PC-3 (cell line): ENCODE measurements around the gene IRF8. TPM values are rescaled to one million over a fixed set of nuclear protein-coding genes. Genes with fewer than 3 reads are reported as not detected.

Source experiments
- ATAC-seq: fragments of 200-7000 bp; cut with Tn5 transposase; 2 replicates; pipeline ENCODE4 v1.9.1; 2020; ENCODE audit warnings: mild to moderate bottlenecking, moderate library complexity
- BruUV-seq: library from RNA; stranded (reverse); fragments of 400-500 nt; replicated peaks from 2 replicates; lab custom pipeline; 2021; lab: Mats Ljungman, UMichigan
- CTCF ChIA-PET: fragments of 300-600 bp; sonication (Branson Sonifier 250); formaldehyde crosslinking; loops from one replicate; lab custom pipeline; 2022; ENCODE audit warnings: antibody characterized with exemption; lab: Charles Lee
- POLR2A ChIA-PET: fragments of 300-600 bp; sonication (Branson Sonifier 250); formaldehyde crosslinking; loops from one replicate; lab custom pipeline; 2022; ENCODE audit warnings: antibody characterized with exemption; ENCODE audit not compliant: unreplicated experiment; lab: Charles Lee
- DNase-seq: peaks from one replicate; pipeline ENCODE4 v3.0.0-alpha.2; 2015
- H2AFZ ChIP-seq: fragments of 300-600 bp; sonication (generic); 2 replicates; pipeline ENCODE4 v1.6.0; 2016; ENCODE audit warnings: antibody characterized with exemption, low read length
- H3F3A ChIP-seq: fragments of 300-600 bp; sonication (generic); one replicate; pipeline ENCODE4 v1.6.0; 2017; ENCODE audit warnings: antibody characterized with exemption, low read length, control low read depth, mild to moderate bottlenecking; ENCODE audit not compliant: unreplicated experiment
- H3K27ac ChIP-seq: fragments of 300-600 bp; sonication (generic); 2 replicates; pipeline ENCODE4 v1.5.1; 2016; ENCODE audit warnings: mild to moderate bottlenecking, low read length
- H3K27me3 ChIP-seq: fragments of 300-600 bp; sonication (generic); 2 replicates; pipeline ENCODE4 v1.6.1; 2016; ENCODE audit warnings: low read length, mixed read lengths
- H3K36me3 ChIP-seq: fragments of 300-600 bp; sonication (generic); 2 replicates; pipeline ENCODE4 v1.6.1; 2016; ENCODE audit warnings: low read depth, mixed run types, low read length, mixed read lengths
- H3K4me1 ChIP-seq: fragments of 300-600 bp; sonication (generic); 2 replicates; pipeline ENCODE4 v1.5.1; 2016; ENCODE audit warnings: low read length; ENCODE audit not compliant: insufficient read depth
- H3K4me2 ChIP-seq: fragments of 300-600 bp; sonication (generic); 2 replicates; pipeline ENCODE4 v1.6.0; 2016; ENCODE audit warnings: low read length
- H3K4me3 ChIP-seq: fragments of 300-600 bp; sonication (generic); 2 replicates; pipeline ENCODE4 v1.5.1; 2016; ENCODE audit warnings: mild to moderate bottlenecking, low read length, mixed read lengths
- H3K79me2 ChIP-seq: fragments of 300-600 bp; sonication (generic); 2 replicates; pipeline ENCODE4 v1.6.1; 2017; ENCODE audit warnings: low read length, mixed read lengths
- H3K9ac ChIP-seq: fragments of 300-600 bp; sonication (generic); 2 replicates; pipeline ENCODE4 v1.6.0; 2016; ENCODE audit warnings: mild to moderate bottlenecking, low read length
- H3K9me2 ChIP-seq: fragments of 300-600 bp; sonication (generic); replicated peaks from 2 replicates; pipeline ENCODE4 v1.6.1; 2016; ENCODE audit warnings: mixed run types, low read length, mixed read lengths
- H3K9me3 ChIP-seq: fragments of 300-600 bp; sonication (generic); 2 replicates; pipeline ENCODE4 v1.6.1; 2016; ENCODE audit warnings: low read length, mixed read lengths
- H4K20me1 ChIP-seq: fragments of 300-600 bp; sonication (generic); 2 replicates; pipeline ENCODE4 v1.6.1; 2016; ENCODE audit warnings: low read length, mixed read lengths
- EZH2 ChIP-seq: fragments of 300-600 bp; sonication (generic); IDR thresholded peaks from one replicate; pipeline ENCODE4 v1.6.1; 2017; ENCODE audit warnings: antibody characterized with exemption, mild to moderate bottlenecking, low read length; ENCODE audit not compliant: unreplicated experiment
- EZH2phosphoT487 ChIP-seq: fragments of 300-600 bp; sonication (generic); IDR thresholded peaks from 2 replicates; pipeline ENCODE4 v1.6.1; 2018; ENCODE audit warnings: mild to moderate bottlenecking, antibody characterized with exemption, low read length, borderline replicate concordance
- intact Hi-C: fragments of 100-400 bp; cut with micrococcal nuclease; formaldehyde crosslinking; loops from 2 replicates; pipeline ENCODE4 v1.9.0; 2023
- total RNA-seq: library from RNA; depleted of rRNA; stranded (reverse); fragments of >200 nt; gene quantifications from 2 replicates; pipeline ENCODE4 v1.2.3, GENCODE V29; 2014
- TF ChIP-seq, protein P1 (sequence below): fragments of 300-600 bp; sonication (generic); conservative IDR thresholded peaks from 2 replicates; pipeline ENCODE4 v1.5.1; 2017; ENCODE audit warnings: antibody characterized with exemption, low read depth, mild to moderate bottlenecking, low read length

IRF8 gene
- total RNA-seq, 1 experiment from 2014 or later = not detected

DNA sequence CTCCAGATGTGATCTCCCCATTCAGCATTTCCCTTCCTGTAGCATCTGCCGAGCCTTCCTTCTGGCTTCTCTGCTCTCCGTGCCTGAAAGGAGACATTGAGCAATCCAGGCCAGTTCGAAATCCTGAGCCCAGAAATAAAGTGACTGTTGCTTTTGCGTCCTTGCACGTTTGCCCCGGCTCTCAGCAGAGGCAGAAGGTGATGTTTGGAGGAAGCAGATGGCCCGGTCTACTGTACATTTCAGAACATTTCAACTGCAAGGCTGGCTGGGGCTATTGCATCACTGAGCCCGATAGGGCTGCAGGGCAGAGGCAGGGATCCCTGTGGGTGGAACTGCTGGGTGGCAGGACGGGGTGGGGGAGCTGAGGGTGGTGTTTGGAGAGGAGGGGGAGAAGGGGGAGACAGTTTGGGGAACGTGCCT, 29.4 kb downstream of the IRF8 start:
- Histone ChIP-seq H3K79me2 (no peaks in the 10 kb centered on the region), H3K36me3 (no peaks in the 10 kb centered on the region), H3K9me2 (no peaks in the 10 kb centered on the region), H3F3A (no peaks in the 10 kb centered on the region), H3K4me1 (no peaks in the 10 kb centered on the region), H3K9me3 (no peaks in the 10 kb centered on the region), H2AFZ (no peak overlapping the region), H4K20me1 (no peaks in the 10 kb centered on the region), H3K4me2 (no peak overlapping the region), H3K27me3 (peaks cover 48% of the 10 kb centered on the region), H3K9ac (no peak overlapping the region), H3K27ac (no peak overlapping the region), H3K4me3 (no peak overlapping the region)
- no TSS peak for BruUV-seq
- DNase-seq = no peak
- no peak for ATAC-seq
- TF ChIP-seq EZH2 = no peak
- no peak for TF ChIP-seq EZH2phosphoT487
- TF ChIP-seq, protein P1, sequence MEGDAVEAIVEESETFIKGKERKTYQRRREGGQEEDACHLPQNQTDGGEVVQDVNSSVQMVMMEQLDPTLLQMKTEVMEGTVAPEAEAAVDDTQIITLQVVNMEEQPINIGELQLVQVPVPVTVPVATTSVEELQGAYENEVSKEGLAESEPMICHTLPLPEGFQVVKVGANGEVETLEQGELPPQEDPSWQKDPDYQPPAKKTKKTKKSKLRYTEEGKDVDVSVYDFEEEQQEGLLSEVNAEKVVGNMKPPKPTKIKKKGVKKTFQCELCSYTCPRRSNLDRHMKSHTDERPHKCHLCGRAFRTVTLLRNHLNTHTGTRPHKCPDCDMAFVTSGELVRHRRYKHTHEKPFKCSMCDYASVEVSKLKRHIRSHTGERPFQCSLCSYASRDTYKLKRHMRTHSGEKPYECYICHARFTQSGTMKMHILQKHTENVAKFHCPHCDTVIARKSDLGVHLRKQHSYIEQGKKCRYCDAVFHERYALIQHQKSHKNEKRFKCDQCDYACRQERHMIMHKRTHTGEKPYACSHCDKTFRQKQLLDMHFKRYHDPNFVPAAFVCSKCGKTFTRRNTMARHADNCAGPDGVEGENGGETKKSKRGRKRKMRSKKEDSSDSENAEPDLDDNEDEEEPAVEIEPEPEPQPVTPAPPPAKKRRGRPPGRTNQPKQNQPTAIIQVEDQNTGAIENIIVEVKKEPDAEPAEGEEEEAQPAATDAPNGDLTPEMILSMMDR = no peak
- intact Hi-C loops = no loop called here
- POLR2A ChIA-PET = no interaction called here
- CTCF ChIA-PET = no interaction called here

DNA sequence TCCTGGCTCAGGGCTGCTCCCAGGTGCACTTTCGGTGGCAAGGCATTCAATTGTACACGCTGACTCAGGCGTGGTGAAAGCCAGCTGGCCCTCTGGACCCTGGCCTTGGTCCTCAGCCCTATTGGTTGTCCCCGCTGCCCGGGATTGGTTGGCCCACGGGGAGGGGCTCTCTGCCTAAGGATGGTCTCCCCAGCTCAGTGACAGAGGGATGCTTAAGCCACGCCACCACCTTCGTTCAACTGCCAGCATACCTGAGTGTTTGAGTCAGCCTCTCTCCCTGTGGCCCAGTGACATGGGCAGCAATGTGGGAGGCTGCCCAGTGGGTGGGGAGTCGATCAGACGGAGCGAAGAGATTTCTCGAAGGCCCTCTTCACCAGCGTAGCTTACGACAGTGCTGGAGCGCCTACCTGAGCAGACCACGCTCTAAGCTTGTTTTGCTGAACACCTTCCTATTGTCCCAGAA, 30.3 kb downstream of the IRF8 start:
- no peak for ATAC-seq
- Histone ChIP-seq H3K4me3 (no peak overlapping the region), H3K4me1 (no peaks in the 10 kb centered on the region), H4K20me1 (no peaks in the 10 kb centered on the region), H3K4me2 (no peak overlapping the region), H3K9ac (no peak overlapping the region), H3F3A (no peaks in the 10 kb centered on the region), H3K9me2 (no peaks in the 10 kb centered on the region), H3K27me3 (peaks cover 47% of the 10 kb centered on the region), H3K27ac (no peak overlapping the region), H3K79me2 (no peaks in the 10 kb centered on the region), H2AFZ (no peak overlapping the region), H3K9me3 (no peaks in the 10 kb centered on the region), H3K36me3 (no peaks in the 10 kb centered on the region)
- ChIA-PET CTCF (no interaction called here), POLR2A (no interaction called here)
- DNase-seq = peak; percentile 25
- no TSS peak for BruUV-seq
- TF ChIP-seq EZH2phosphoT487 (no peak), EZH2 (no peak)
- TF ChIP-seq, protein P1 = no peak
- intact Hi-C loops = no loop called here

GRCh38 chr16:85930301-85930700, 31.3 kb downstream of the IRF8 start:
- no TSS peak for BruUV-seq
- intact Hi-C loops = no loop called here
- Histone ChIP-seq H3K4me2 (no peak overlapping the region), H3K4me1 (no peaks in the 10 kb centered on the region), H4K20me1 (no peaks in the 10 kb centered on the region), H3K4me3 (no peak overlapping the region), H2AFZ (no peak overlapping the region), H3K36me3 (no peaks in the 10 kb centered on the region), H3K27ac (no peak overlapping the region), H3K9me2 (no peaks in the 10 kb centered on the region), H3K9me3 (no peaks in the 10 kb centered on the region), H3K79me2 (no peaks in the 10 kb centered on the region), H3K27me3 (peaks cover 50% of the 10 kb centered on the region), H3K9ac (no peak overlapping the region), H3F3A (no peaks in the 10 kb centered on the region)
- ATAC-seq = no peak
- ChIA-PET POLR2A (no interaction called here), CTCF (no interaction called here)
- DNase-seq = no peak
- TF ChIP-seq EZH2phosphoT487 (no peak), EZH2 (no peak)
- TF ChIP-seq, protein P1 = no peak
